Retinal pigment epithelial cell (primary cell): Measurements from ENCODE around the gene PLXDC1.

Experiments used
- DNase-seq: peaks from one replicate; pipeline ENCODE4 v3.0.0-alpha.2; 2010; ENCODE audit warnings: low read depth
- H3K4me3 ChIP-seq: 2 replicates; pipeline ENCODE4 v1.5.1; 2011; ENCODE audit warnings: mild to moderate bottlenecking, low read length, control low read depth, moderate library complexity
- TF ChIP-seq, protein P1 (sequence below): conservative IDR thresholded peaks from 2 replicates; pipeline ENCODE4 v1.5.1; 2011; ENCODE audit warnings: low read depth, low read length, control low read depth, inconsistent platforms

The PLXDC1 gene

DNA sequence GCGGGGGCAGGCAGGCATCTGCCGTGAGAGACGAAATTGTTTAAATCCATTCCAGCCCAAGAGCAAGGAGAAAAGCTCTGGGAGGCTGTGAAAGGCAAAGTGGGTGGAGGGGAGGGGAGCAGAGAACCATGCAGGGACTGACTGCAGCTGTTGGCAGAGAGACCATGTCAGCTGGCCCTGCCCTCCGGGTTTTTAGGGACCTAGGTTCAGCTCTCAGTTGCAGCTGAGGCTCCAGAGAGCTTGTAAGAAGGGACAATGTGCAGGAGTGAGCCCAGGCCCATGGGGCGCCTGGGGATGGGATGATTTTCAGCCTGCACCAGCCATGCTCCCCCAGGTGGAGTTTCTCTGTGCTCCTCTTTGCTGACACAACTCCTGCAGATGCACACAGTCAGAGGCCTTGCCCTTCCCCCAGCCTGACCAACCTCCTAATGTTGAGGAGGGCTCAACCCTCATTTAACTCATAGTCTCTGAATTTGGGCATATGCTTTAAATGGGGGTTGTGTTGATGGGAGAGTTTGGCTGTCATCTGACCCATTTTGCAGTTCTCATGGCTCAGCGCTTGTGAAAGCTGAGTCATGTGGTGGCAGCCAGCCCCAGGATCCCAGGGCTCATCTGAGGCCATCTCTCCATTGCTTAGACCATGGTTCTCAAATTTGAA is 70.9 kb downstream of the PLXDC1 start:
- DNase-seq = no peak
- H3K4me3 ChIP-seq = no peak overlapping the region
- TF ChIP-seq, protein P1, sequence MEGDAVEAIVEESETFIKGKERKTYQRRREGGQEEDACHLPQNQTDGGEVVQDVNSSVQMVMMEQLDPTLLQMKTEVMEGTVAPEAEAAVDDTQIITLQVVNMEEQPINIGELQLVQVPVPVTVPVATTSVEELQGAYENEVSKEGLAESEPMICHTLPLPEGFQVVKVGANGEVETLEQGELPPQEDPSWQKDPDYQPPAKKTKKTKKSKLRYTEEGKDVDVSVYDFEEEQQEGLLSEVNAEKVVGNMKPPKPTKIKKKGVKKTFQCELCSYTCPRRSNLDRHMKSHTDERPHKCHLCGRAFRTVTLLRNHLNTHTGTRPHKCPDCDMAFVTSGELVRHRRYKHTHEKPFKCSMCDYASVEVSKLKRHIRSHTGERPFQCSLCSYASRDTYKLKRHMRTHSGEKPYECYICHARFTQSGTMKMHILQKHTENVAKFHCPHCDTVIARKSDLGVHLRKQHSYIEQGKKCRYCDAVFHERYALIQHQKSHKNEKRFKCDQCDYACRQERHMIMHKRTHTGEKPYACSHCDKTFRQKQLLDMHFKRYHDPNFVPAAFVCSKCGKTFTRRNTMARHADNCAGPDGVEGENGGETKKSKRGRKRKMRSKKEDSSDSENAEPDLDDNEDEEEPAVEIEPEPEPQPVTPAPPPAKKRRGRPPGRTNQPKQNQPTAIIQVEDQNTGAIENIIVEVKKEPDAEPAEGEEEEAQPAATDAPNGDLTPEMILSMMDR = no peak

DNA sequence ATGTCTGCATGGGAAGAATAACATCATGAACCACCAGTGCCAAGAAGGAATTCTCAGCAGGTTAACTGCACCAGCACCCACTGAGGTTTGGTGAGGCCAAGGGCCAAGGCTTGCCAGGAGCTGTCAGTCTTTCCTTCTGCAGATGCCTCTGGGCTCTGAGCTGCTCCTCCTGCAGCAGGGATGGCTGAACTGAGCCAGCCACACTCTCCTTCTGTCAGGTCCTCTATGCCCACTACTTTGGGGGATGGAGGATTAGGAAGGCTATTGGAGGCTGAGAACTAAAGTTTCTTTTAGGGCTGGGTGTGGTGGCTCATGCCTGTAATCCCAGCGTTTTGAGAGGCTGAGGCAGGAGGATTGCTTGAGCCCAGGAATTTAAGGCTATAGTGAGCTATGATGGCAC is 71.6 kb downstream of the PLXDC1 start:
- DNase-seq = no peak
- TF ChIP-seq, protein P1 = no peak
- H3K4me3 ChIP-seq = no peak overlapping the region

DNA sequence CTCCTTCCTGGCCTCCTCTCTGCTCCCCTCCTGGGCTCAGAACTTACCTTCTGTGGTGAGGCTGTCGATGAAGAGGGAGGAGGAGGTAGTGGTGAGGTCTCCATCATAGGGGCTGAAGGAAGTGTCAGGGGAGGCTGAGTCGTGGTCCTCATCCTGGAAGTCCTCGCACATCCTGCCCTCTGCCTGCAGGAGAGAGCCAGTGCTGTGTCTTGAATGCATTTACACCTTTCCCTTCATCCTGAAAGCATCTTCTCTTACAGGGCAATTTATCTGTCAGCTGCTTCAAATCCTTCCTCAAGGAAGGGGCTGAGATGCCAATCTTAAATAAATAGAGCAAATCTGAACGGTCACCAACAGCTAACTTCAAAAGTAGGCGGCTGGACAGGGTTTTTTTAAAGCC is 73.6 kb downstream of the PLXDC1 start:
- TF ChIP-seq, protein P1 = no peak
- H3K4me3 ChIP-seq = no peak overlapping the region

DNA sequence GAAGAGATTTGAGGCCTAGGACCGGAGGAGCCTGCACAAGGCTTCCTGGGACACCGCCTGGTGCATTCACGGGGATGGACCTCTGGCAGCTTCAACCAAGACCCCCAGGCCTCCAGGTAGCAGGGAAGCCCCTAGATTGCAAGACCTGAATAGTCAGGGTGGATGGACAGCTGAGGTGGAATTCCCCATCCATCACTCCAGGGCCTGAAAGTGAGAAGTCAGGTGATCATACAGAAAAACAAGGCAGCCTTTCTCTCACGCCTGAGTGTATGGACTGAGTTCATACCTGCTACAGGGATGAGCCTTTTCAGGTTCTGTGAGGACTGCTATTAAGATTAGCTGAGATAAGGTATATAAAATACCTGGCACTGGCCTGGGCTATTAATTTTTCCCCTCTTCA is 74.2 kb downstream of the PLXDC1 start:
- no peak for DNase-seq
- no peak overlapping the region for H3K4me3 ChIP-seq
- TF ChIP-seq, protein P1 = no peak

More for the DNA sequence above, 73.6 kb downstream of the PLXDC1 start:
- no peak for DNase-seq

DNA sequence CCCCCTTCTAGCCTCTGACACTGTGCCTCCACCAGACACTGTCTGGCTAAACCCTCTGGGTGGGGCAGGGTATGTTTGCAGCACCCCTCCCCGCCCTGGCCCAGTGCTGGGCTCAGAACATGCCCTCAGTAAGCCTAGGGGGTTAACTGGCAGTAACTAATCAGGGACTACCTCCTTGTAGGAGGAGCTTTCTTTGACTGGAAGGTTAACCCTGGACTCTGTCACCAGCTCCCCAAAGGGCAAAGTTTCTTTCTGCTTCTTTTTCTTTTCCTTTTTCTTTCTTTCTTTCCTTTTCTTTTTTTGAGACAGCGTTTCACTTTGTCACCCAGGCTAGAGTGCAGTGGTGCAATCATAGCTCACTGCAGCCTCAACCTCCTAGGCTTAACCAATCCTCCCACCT is 76.8 kb downstream of the PLXDC1 start:
- TF ChIP-seq, protein P1 = no peak
- no peak overlapping the region for H3K4me3 ChIP-seq
- no peak for DNase-seq

DNA sequence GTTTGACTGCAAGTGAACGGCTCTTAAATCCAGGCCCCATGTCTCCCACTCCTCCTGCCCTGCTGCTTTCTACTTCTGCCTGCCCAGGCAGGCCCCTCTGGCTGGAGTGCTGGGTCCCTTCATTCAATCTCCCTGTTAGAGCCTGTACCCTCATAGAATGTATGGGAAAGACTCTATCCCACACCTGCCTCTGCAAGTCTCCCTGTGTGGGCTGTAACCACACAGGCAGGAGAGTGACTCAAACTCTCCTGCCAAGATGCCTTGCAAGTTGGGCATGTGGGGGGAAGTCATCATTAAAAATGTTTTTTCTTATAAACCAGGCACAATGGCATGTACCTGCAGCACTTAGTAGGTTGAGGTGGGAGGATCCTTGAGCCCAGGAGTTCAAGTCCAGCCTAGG is 77.5 kb downstream of the PLXDC1 start:
- TF ChIP-seq, protein P1 = no peak
- H3K4me3 ChIP-seq = no peak overlapping the region
- DNase-seq = no peak

DNA sequence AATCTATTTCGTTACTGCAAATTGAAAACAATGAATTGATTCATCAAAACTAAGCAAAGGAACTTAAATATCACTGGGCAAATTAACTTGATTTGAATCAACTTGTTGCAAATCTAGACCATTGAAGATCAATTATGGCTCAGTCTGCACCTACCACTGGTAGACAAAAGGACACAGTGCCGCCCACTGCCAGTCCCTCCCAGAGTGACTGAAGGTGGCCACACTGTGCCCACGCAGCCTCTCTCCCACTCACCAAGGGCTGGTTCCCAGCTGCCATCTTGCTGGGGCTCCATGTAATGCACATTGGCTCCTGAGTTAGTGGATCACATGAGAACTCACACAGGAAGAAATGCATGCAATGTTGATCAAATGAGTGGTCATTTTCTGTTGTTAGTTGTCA is 78.1 kb downstream of the PLXDC1 start:
- no peak overlapping the region for H3K4me3 ChIP-seq
- TF ChIP-seq, protein P1 = no peak
- DNase-seq = no peak
